Neutrophil (primary cell): Measurements from ENCODE around the gene PRKCQ.
"Not testable (repeated sequence)": the region's sequence is repeated elsewhere in the genome, so short reads cannot be mapped to it uniquely, and the experiment has no call there.

Experiments
- H3K27ac ChIP-seq: fragments of 200-600 bp; sonication (generic); 2 replicates; pipeline ENCODE4 v1.5.1; 2016; ENCODE audit warnings: mild to moderate bottlenecking, moderate library complexity
- H3K27me3 ChIP-seq: fragments of 200-600 bp; sonication (generic); 2 replicates; pipeline ENCODE4 v1.6.0; 2016; ENCODE audit warnings: mild to moderate bottlenecking
- H3K36me3 ChIP-seq: fragments of 200-600 bp; sonication (generic); 2 replicates; pipeline ENCODE4 v1.5.1; 2017
- H3K4me1 ChIP-seq, 2 experiments: fragments of 200-600 bp in 1 of 2; sonication (generic) in 1 of 2; 1 replicate in 1 of 2; 2 replicates in 1 of 2; pipeline versions ENCODE4 v1.5.1 to v1.6.1; 2013 to 2016; ENCODE audit warnings: low read depth in 1 of 2, low read length in 1 of 2, mild to moderate bottlenecking in 1 of 2, moderate library complexity in 1 of 2; ENCODE audit not compliant: control insufficient read depth in 1 of 2, insufficient read depth in 1 of 2
- H3K4me3 ChIP-seq, 2 experiments: fragments of 200-600 bp in 1 of 2; sonication (generic) in 1 of 2; 1 replicate in 1 of 2; 2 replicates in 1 of 2; pipeline ENCODE4 v1.5.1; 2013 to 2016; ENCODE audit warnings: low read depth in 1 of 2, low read length in 1 of 2, mild to moderate bottlenecking in 1 of 2, moderate library complexity in 1 of 2
- H3K9me3 ChIP-seq: fragments of 200-600 bp; sonication (generic); 2 replicates; pipeline ENCODE4 v1.5.1; 2016
- CTCF ChIP-seq: fragments of 200-600 bp; sonication (generic); IDR thresholded peaks from 2 replicates; pipeline ENCODE4 v1.5.1; 2016; ENCODE audit warnings: antibody characterized with exemption

The PRKCQ gene

DNA sequence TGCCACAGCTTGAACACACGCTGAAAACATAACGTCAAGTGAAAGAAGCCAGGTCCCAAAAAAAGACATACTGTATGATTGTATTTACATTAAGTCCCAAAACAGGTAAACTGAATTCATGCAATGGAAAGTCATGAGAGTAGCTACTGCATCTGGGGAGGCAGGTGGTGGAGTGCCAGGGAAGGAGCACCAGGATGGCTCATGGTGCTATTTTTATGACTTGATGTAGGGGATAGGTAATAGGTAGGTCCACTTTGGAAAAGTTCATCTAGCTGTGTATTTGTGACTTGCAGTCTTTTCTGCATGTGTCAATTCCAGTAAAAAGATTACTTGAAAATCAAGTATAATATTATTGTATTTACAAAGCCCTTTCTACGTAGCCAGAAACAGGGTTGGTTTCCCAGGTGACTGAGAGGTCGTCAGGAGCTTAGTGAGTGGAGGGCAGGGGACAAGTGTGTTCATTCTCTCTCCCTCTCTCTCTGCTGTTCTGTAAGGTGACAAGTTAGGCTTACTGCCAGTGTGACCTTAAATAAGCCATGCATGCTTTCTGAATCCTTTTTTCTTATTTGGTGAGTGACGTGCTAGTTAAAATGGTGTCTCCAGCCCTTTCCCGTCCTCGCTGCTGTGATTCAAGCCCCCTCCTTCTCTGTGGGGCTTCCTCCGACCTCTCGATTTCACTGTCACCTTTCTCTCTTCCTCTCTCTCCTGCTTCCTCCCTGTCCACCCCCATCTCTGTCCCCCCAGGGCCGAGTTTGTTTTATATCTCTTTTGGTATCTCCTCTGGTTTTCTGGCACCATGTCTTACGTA, 9.4 kb upstream of the PRKCQ start:
- Histone ChIP-seq H3K9me3 (no peaks in the 10 kb centered on the region), H3K27me3 (no peaks in the 10 kb centered on the region), H3K4me1 (peaks cover 13 to 15% of the 10 kb centered on the region in 2 experiments), H3K27ac (no peak overlapping the region), H3K36me3 (no peaks in the 10 kb centered on the region), H3K4me3 (no peak overlapping the region)
- TF ChIP-seq CTCF, result no peak

- H3K4me3 ChIP-seq, result no peak overlapping the region
- H3K4me1 ChIP-seq, result peaks cover 13 to 15% of the 10 kb centered on the region in 2 experiments
- no peak for TF ChIP-seq CTCF
- no peaks in the 10 kb centered on the region for H3K36me3 ChIP-seq
- no peak overlapping the region for H3K27ac ChIP-seq
- no peaks in the 10 kb centered on the region for H3K9me3 ChIP-seq
- no peaks in the 10 kb centered on the region for H3K27me3 ChIP-seq
These were observed 8.8 kb upstream of the PRKCQ start for GRCh38 chr10:6588845-6589244.

DNA sequence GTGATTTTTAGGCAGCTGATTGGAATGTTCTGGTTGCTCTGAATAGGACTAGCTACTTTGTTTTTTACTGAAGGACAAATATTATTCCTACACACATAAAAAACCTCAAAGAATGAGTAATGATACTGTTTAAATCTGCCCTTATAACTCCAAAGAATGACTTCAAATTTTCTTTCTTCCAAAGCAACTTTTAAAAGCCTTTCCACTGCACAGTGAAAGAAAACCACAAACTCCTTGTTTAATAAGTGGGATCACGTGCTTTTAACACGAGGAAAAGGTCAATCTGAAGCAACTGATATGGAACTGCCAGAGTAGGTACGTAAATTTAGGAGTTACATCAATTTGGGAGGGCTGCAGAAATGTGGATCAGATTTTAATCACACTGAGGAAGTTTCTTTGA, 8.0 kb upstream of the PRKCQ start:
- Histone ChIP-seq H3K4me1 (peaks cover 13 to 15% of the 10 kb centered on the region in 2 experiments), H3K36me3 (no peaks in the 10 kb centered on the region), H3K9me3 (no peaks in the 10 kb centered on the region), H3K4me3 (no peak overlapping the region), H3K27ac (no peak overlapping the region), H3K27me3 (no peaks in the 10 kb centered on the region)
- TF ChIP-seq CTCF, result no peak

GRCh38 chr10:6586501-6586900, 6.4 kb upstream of the PRKCQ start:
- Histone ChIP-seq H3K4me1 (peaks cover 0 to 4% of the 10 kb centered on the region in 2 experiments), H3K9me3 (no peaks in the 10 kb centered on the region), H3K36me3 (no peaks in the 10 kb centered on the region), H3K27me3 (no peaks in the 10 kb centered on the region), H3K27ac (no peak overlapping the region), H3K4me3 (no peak overlapping the region)
- TF ChIP-seq CTCF, result no peak

GRCh38 chr10:6583447-6583846, 3.4 kb upstream of the PRKCQ start:
- no peak overlapping the region for H3K27ac ChIP-seq
- no peaks in the 10 kb centered on the region for H3K36me3 ChIP-seq
- peaks cover 15% of the 10 kb centered on the region for H3K27me3 ChIP-seq
- no peak overlapping the region for H3K4me3 ChIP-seq
- H3K9me3 ChIP-seq, result no peaks in the 10 kb centered on the region
- H3K4me1 ChIP-seq, result peaks cover 18 to 25% of the 10 kb centered on the region in 2 experiments
- TF ChIP-seq CTCF, result no peak

GRCh38 chr10:6582913-6583312, 2.8 kb upstream of the PRKCQ start:
- not testable (repeated sequence) for H3K4me3 ChIP-seq, H3K36me3 ChIP-seq, H3K27ac ChIP-seq, H3K9me3 ChIP-seq
- Histone ChIP-seq H3K4me1 (peaks cover 18 to 31% of the 10 kb centered on the region in 2 experiments), H3K27me3 (peaks cover 19% of the 10 kb centered on the region)
